GM12864 (cell line): ENCODE data around the gene GDF11.
A peak's percentile ranks its signal among the peaks of the same experiment; 100 is the strongest.

Source experiments
- DNase-seq: peaks from one replicate; pipeline ENCODE4 v3.0.0-alpha.2; 2011; ENCODE audit warnings: low read depth
- H3K4me3 ChIP-seq: 2 replicates; pipeline ENCODE4 v1.5.1; 2011; ENCODE audit warnings: mild to moderate bottlenecking, low read depth, low read length, control low read depth
- CTCF ChIP-seq: IDR thresholded peaks from 2 replicates; pipeline ENCODE4 v1.5.1; 2011; ENCODE audit warnings: low read depth, mild to moderate bottlenecking, moderate library complexity, low read length, control low read depth, inconsistent platforms; ENCODE audit errors: missing control alignments

GDF11 gene

GRCh38 chr12:55742719-55743405, at the start of gene GDF11:
GDF11 (plus strand) TSS chr12:55743122; CDS start chr12:55743317, 195 bp downstream.
- no peak for DNase-seq
- no peak for TF ChIP-seq CTCF
- H3K4me3 ChIP-seq, result peak within 1 kb of the TSS; percentile 69

- no peak overlapping the region for H3K4me3 ChIP-seq
- DNase-seq, result no peak
- TF ChIP-seq CTCF, result no peak
Measured at GRCh38 chr12:55693323-55694187, 49.4 kb upstream of the GDF11 start.

GRCh38 chr12:55694188-55694515, 48.8 kb upstream of the GDF11 start:
- TF ChIP-seq CTCF, result no peak
- no peak for DNase-seq
- H3K4me3 ChIP-seq, result no peak overlapping the region

GRCh38 chr12:55694651-55695050, 48.3 kb upstream of the GDF11 start:
- DNase-seq, result no peak
- no peak for TF ChIP-seq CTCF
- no peak overlapping the region for H3K4me3 ChIP-seq

GRCh38 chr12:55695349-55695748, 47.6 kb upstream of the GDF11 start:
- DNase-seq, result no peak
- TF ChIP-seq CTCF, result no peak
- no peak overlapping the region for H3K4me3 ChIP-seq

GRCh38 chr12:55696141-55696540, 46.8 kb upstream of the GDF11 start:
- H3K4me3 ChIP-seq, result no peak overlapping the region
- no peak for DNase-seq
- TF ChIP-seq CTCF, result no peak
